ENCODE measurements around the gene ACSL4.

ACSL4 gene

GRCh38 chrX:109623997-109624396, 109.1 kb downstream of the ACSL4 start:
- Histone ChIP-seq H3K27me3 (ENCODE audit: control insufficient read depth, low read length) (no peaks in the 10 kb centered on the region), H3K36me3 (ENCODE audit: control insufficient read depth, low read length) (no peaks in the 10 kb centered on the region), H3K4me2 (ENCODE audit: low read length) (no peak overlapping the region), H3F3A (ENCODE audit: control insufficient read depth, insufficient read depth) (no peaks in the 10 kb centered on the region), H3K79me2 (ENCODE audit: control insufficient read depth, low read length) (no peaks in the 10 kb centered on the region), H3K4me1 (ENCODE audit: control insufficient read depth, low read length) (no peaks in the 10 kb centered on the region), H4K20me1 (ENCODE audit: control insufficient read depth, insufficient read depth, low read depth, low read length) (no peaks in the 10 kb centered on the region), H3K9me2 (replicated peaks; ENCODE audit: control insufficient read depth, low read length) (no peaks in the 10 kb centered on the region), H3K27ac (ENCODE audit: low read depth, low read length) (no peak overlapping the region), H3K4me3 (ENCODE audit: low read length) (no peak overlapping the region), H3K9me3 (ENCODE audit: control insufficient read depth, insufficient read depth, low read length) (no peaks in the 10 kb centered on the region)
- TF ChIP-seq EZH2phosphoT487 (IDR thresholded peaks at IDR 0.05; ENCODE audit: borderline replicate concordance, low read length) (no peak), CTCF (IDR thresholded peaks at IDR 0.05; ENCODE audit: low read depth, low read length, poor library complexity, severe bottlenecking) (no peak)

GRCh38 chrX:109622270-109622669, 110.8 kb downstream of the ACSL4 start:
- Histone ChIP-seq H3K4me1 (ENCODE audit: control insufficient read depth, low read length) (no peaks in the 10 kb centered on the region), H3K36me3 (ENCODE audit: control insufficient read depth, low read length) (no peaks in the 10 kb centered on the region), H3K4me2 (ENCODE audit: low read length) (no peak overlapping the region), H3K27ac (ENCODE audit: low read depth, low read length) (no peak overlapping the region), H3K79me2 (ENCODE audit: control insufficient read depth, low read length) (no peaks in the 10 kb centered on the region), H3K9me2 (replicated peaks; ENCODE audit: control insufficient read depth, low read length) (no peaks in the 10 kb centered on the region), H3K9me3 (ENCODE audit: control insufficient read depth, insufficient read depth, low read length) (no peaks in the 10 kb centered on the region), H3K27me3 (ENCODE audit: control insufficient read depth, low read length) (no peaks in the 10 kb centered on the region), H3F3A (ENCODE audit: control insufficient read depth, insufficient read depth) (no peaks in the 10 kb centered on the region), H3K4me3 (ENCODE audit: low read length) (no peak overlapping the region), H4K20me1 (ENCODE audit: control insufficient read depth, insufficient read depth, low read depth, low read length) (no peaks in the 10 kb centered on the region)
- no peak for TF ChIP-seq CTCF (IDR thresholded peaks at IDR 0.05; ENCODE audit: low read depth, low read length, poor library complexity, severe bottlenecking)
- no peak for TF ChIP-seq EZH2phosphoT487 (IDR thresholded peaks at IDR 0.05; ENCODE audit: borderline replicate concordance, low read length)

- no peaks in the 10 kb centered on the region for H3K27me3 ChIP-seq (ENCODE audit: control insufficient read depth, low read length)
Observed at GRCh38 chrX:109619771-109620170, 113.3 kb downstream of the ACSL4 start.

More at GRCh38 chrX:109619771-109620170, 113.3 kb downstream of the ACSL4 start:
- H4K20me1 ChIP-seq (ENCODE audit: control insufficient read depth, insufficient read depth, low read depth, low read length) = no peaks in the 10 kb centered on the region
- no peaks in the 10 kb centered on the region for H3K36me3 ChIP-seq (ENCODE audit: control insufficient read depth, low read length)
- H3K9me2 ChIP-seq (replicated peaks; ENCODE audit: control insufficient read depth, low read length) = no peaks in the 10 kb centered on the region
- no peaks in the 10 kb centered on the region for H3F3A ChIP-seq (ENCODE audit: control insufficient read depth, insufficient read depth)
- H3K9me3 ChIP-seq (ENCODE audit: control insufficient read depth, insufficient read depth, low read length) = no peaks in the 10 kb centered on the region
- no peaks in the 10 kb centered on the region for H3K79me2 ChIP-seq (ENCODE audit: control insufficient read depth, low read length)
- no peaks in the 10 kb centered on the region for H3K4me1 ChIP-seq (ENCODE audit: control insufficient read depth, low read length)
- no peak overlapping the region for H3K27ac ChIP-seq (ENCODE audit: low read depth, low read length)
- no peak overlapping the region for H3K4me3 ChIP-seq (ENCODE audit: low read length)
- TF ChIP-seq EZH2phosphoT487 (IDR thresholded peaks at IDR 0.05; ENCODE audit: borderline replicate concordance, low read length) (no peak), CTCF (IDR thresholded peaks at IDR 0.05; ENCODE audit: low read depth, low read length, poor library complexity, severe bottlenecking) (no peak)
- H3K4me2 ChIP-seq (ENCODE audit: low read length) = no peak overlapping the region

Measured in DOHH2 (cell line).